Activated CD8-positive, alpha-beta T cell treated with anti-CD3 and anti-CD28 coated beads for 36 hours (primary cell): Measurements from ENCODE around the gene MCTP1. TPM values are rescaled to one million over a fixed set of nuclear protein-coding genes. Genes with fewer than 3 reads are reported as not detected.

Experiments used
- ATAC-seq: fragments of 200-7000 bp; cut with Tn5 transposase; one replicate; pipeline ENCODE4 v1.10.0; 2021; ENCODE audit warnings: mild to moderate bottlenecking, moderate library complexity
- CTCF ChIA-PET: fragments of 350-600 bp; sonication (Branson Sonifier 250); formaldehyde crosslinking; loops from one replicate; lab custom pipeline; 2021; ENCODE audit warnings: antibody characterized with exemption; lab: Charles Lee
- POLR2A ChIA-PET: fragments of 350-600 bp; sonication (Branson Sonifier 250); formaldehyde crosslinking; loops from one replicate; lab custom pipeline; 2021; ENCODE audit warnings: antibody characterized with exemption; lab: Charles Lee
- DNase-seq: peaks from one replicate; pipeline ENCODE4 v3.0.0-alpha.2; 2020
- H3K27ac Mint-ChIP-seq: one replicate; pipeline ENCODE4 v1.8.0; 2021; ENCODE audit warnings: mild to moderate bottlenecking, mixed read lengths
- H3K27me3 Mint-ChIP-seq: one replicate; pipeline ENCODE4 v1.8.0; 2021; ENCODE audit warnings: mixed read lengths
- H3K36me3 Mint-ChIP-seq: one replicate; pipeline ENCODE4 v1.8.0; 2021; ENCODE audit warnings: low read depth, mixed read lengths
- H3K4me1 Mint-ChIP-seq: one replicate; pipeline ENCODE4 v1.8.0; 2021; ENCODE audit warnings: low read depth, mixed read lengths
- H3K4me3 Mint-ChIP-seq: one replicate; pipeline ENCODE4 v1.8.0; 2021; ENCODE audit warnings: mild to moderate bottlenecking, moderate library complexity, mixed read lengths
- H3K9me3 Mint-ChIP-seq: one replicate; pipeline ENCODE4 v1.8.0; 2021; ENCODE audit warnings: mixed read lengths
- intact Hi-C: fragments of 100-400 bp; cut with micrococcal nuclease; formaldehyde crosslinking; loops from one replicate; pipeline ENCODE4 v1.10.0; 2022
- total RNA-seq, 2 experiments: library from RNA; stranded (reverse); gene quantifications; one replicate each; pipeline ENCODE4 v1.2.3, GENCODE V29; 2021
- TF ChIP-seq, protein P1 (sequence below): fragments of 200-600 bp; IDR thresholded peaks from one replicate; pipeline ENCODE4 v1.8.0; 2022; ENCODE audit warnings: antibody characterized with exemption, mild to moderate bottlenecking

MCTP1 gene
- total RNA-seq, 2 experiments from 2014 or later: 0.20 to 0.40 TPM

DNA sequence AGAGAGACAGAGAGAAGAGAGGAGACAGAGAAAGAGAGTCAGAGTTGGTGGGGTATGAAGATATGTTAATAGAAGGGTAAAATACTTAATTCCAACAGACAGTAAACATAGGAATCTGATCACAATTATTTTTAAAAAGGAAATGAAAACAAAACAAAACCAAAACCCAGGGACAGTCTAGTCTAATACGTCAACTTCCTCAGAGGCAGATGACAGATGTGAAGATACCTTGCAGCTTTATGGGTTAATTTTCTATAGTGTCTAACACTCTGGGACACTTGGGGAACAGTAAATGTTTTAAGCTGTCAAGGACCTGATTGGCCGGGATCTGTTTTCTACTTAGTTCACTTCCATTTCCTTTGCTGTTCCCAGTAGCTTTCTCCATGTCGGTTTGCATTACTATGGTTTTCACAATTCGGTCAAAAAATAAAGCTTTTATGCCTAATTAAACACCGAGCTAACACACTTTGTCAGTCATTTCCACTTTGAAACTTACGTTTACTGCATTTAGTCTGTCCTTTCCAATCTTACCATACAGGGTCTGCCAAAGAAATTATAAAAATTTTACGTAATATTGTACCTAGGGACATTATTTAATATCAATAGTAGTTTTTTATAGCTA lies 216.5 kb downstream of the MCTP1 start:
- intact Hi-C loops: no loop called here
- TF ChIP-seq, protein P1, sequence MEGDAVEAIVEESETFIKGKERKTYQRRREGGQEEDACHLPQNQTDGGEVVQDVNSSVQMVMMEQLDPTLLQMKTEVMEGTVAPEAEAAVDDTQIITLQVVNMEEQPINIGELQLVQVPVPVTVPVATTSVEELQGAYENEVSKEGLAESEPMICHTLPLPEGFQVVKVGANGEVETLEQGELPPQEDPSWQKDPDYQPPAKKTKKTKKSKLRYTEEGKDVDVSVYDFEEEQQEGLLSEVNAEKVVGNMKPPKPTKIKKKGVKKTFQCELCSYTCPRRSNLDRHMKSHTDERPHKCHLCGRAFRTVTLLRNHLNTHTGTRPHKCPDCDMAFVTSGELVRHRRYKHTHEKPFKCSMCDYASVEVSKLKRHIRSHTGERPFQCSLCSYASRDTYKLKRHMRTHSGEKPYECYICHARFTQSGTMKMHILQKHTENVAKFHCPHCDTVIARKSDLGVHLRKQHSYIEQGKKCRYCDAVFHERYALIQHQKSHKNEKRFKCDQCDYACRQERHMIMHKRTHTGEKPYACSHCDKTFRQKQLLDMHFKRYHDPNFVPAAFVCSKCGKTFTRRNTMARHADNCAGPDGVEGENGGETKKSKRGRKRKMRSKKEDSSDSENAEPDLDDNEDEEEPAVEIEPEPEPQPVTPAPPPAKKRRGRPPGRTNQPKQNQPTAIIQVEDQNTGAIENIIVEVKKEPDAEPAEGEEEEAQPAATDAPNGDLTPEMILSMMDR: no peak
- DNase-seq (no peak), ATAC-seq (no peak)
- Mint-ChIP-seq H3K9me3 (no peaks in the 10 kb centered on the region), H3K4me3 (no peak overlapping the region), H3K4me1 (no peaks in the 10 kb centered on the region), H3K36me3 (no peaks in the 10 kb centered on the region), H3K27me3 (no peaks in the 10 kb centered on the region), H3K27ac (no peak overlapping the region)
- ChIA-PET CTCF (no interaction called here), POLR2A (no interaction called here)

DNA sequence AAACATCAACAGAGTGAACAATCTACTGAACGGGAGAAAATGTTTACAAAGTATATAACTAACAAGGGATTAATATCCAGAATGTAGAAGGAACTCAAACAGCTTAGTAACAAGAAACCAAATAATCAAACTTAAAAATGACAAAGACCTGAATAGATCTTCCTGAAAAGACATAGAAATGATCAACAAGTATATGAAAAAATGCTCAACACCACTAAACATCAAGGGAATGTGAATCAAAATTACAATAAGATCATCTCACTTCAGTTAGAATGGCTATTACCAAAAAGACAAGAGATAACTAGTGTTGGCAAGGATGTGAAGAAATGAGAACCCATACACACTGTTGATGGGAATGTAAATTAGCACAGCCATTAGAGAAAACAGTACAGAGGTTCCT lies 218.8 kb downstream of the MCTP1 start:
- POLR2A ChIA-PET: no interaction called here
- Mint-ChIP-seq H3K27me3 (no peaks in the 10 kb centered on the region), H3K27ac (no peak overlapping the region), H3K9me3 (no peaks in the 10 kb centered on the region), H3K36me3 (no peaks in the 10 kb centered on the region), H3K4me1 (no peaks in the 10 kb centered on the region), H3K4me3 (no peak overlapping the region)
- ATAC-seq (no peak), DNase-seq (no peak)
- TF ChIP-seq, protein P1: no peak
- CTCF ChIA-PET: no interaction called here
- intact Hi-C loops: no loop called here

DNA sequence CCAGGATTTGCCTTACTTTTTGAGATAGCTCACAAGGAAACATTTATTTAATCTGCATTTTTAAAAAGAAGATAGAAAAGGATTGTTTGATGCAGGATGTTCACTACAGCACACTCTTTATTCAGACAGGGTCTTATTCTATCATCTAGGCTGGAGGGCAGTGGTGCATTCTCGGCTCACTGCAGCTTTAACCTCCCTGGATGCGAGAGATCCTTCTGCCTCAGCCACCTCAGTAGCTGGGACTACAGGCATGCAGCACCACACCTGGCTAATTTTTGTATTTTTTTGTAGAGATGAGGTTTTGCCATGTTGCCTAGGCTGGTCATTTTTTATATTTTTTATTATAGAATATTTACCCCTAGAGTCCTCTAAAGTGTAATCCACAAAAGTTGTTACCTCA lies 221.4 kb downstream of the MCTP1 start:
- DNase-seq (no peak), ATAC-seq (no peak)
- TF ChIP-seq, protein P1: no peak
- intact Hi-C loops: no loop called here
- Mint-ChIP-seq H3K36me3 (no peaks in the 10 kb centered on the region), H3K4me3 (no peak overlapping the region), H3K9me3 (no peaks in the 10 kb centered on the region), H3K4me1 (no peaks in the 10 kb centered on the region), H3K27ac (no peak overlapping the region), H3K27me3 (no peaks in the 10 kb centered on the region)
- ChIA-PET CTCF (interaction anchor here (0.8 kb wide), 1 partner anchor 29 kb away, joined by 3 read pairs; no protein-coding TSS in a partner anchor), POLR2A (interaction anchor here (0.6 kb wide), 1 partner anchor 1722 kb away, joined by 3 read pairs; no protein-coding TSS in a partner anchor)

DNA sequence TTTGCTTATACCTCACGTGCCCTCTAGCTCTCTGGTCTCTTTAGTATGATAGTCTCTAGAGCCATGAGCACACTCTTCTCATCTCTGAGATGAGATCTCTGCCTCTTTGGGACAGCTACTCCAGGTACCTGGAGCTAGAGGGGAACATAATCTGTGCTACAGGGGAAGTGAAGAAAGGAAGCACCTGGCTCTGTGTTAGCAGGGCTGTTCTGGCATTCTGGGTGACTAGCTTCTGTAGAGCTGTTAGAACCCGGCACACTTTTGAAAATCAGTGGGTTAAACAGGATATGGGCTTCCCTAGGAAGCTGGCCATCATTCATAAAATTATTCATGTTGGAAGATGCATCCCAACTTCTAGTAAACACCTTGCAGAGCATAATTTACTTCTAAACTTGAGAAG lies 224.8 kb downstream of the MCTP1 start:
- POLR2A ChIA-PET: no interaction called here
- CTCF ChIA-PET: no interaction called here
- Mint-ChIP-seq H3K4me1 (peaks cover 2% of the 10 kb centered on the region), H3K27me3 (peaks cover 2% of the 10 kb centered on the region), H3K27ac (no peak overlapping the region), H3K4me3 (no peak overlapping the region), H3K9me3 (no peaks in the 10 kb centered on the region), H3K36me3 (no peaks in the 10 kb centered on the region)
- intact Hi-C loops: no loop called here
- TF ChIP-seq, protein P1: no peak
- DNase-seq (no peak), ATAC-seq (no peak)

DNA sequence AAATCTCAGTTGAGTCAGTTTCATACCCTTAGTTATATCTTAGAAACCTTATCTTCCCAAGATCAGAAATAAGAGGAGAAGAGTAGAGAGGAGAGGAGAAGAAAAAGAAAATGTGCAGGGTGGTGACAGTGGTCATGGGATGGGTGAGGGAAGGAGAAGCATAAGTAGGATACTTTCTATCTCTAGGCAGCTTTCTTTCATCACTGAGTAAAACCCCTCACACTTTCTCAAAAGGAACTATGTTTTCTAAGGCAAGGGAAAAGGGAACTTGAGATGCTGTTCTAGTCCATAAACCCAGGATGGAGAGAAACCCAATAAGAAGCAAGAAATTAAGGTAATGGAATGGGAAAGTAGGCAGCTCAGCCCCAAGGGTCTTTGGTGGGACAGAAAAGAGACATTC lies 225.3 kb downstream of the MCTP1 start:
- POLR2A ChIA-PET: no interaction called here
- TF ChIP-seq, protein P1: no peak

More for the DNA sequence above, 225.3 kb downstream of the MCTP1 start:
- H3K36me3 Mint-ChIP-seq: no peaks in the 10 kb centered on the region
- no peak for ATAC-seq
- H3K4me1 Mint-ChIP-seq: peaks cover 2% of the 10 kb centered on the region
- no peaks in the 10 kb centered on the region for H3K9me3 Mint-ChIP-seq
- no peak overlapping the region for H3K27ac Mint-ChIP-seq
- intact Hi-C loops: no loop called here
- H3K27me3 Mint-ChIP-seq: peaks cover 2% of the 10 kb centered on the region
- DNase-seq: no peak
- CTCF ChIA-PET: no interaction called here
- H3K4me3 Mint-ChIP-seq: no peak overlapping the region
